Left cardiac atrium (tissue), 4 donors: ENCODE results near the gene EGLN3. TPM values are rescaled to one million over a fixed set of nuclear protein-coding genes. Genes with fewer than 3 reads are reported as not detected.
"Not testable (repeated sequence)": the region's sequence is repeated elsewhere in the genome, so short reads cannot be mapped to it uniquely, and the experiment has no call there.

Experiments
- ATAC-seq, 2 donors: fragments of 200-7000 bp; cut with Tn5 transposase; one replicate each; pipeline ENCODE4 v1.9.1; 2020; ENCODE audit warnings: mild to moderate bottlenecking in 2 of 2, moderate library complexity in 2 of 2
- DNase-seq: peaks from one replicate; pipeline ENCODE4 v3.0.0-alpha.2; 2020
- intact Hi-C, 2 donors: fragments of 100-400 bp; cut with DNase I; formaldehyde crosslinking; loops; one replicate each; pipeline versions ENCODE4 v1.14.1 to v1.15.1; 2022 to 2023
- total RNA-seq, 2 donors: library from RNA; stranded (reverse); fragmentation: NEBNext Ultra II Directional; extraction: Animal tissue kit (Norgen Biotek cat#: 25700); gene quantifications; one replicate each; pipeline ENCODE4 v1.2.1, GENCODE V29; 2021
- donor health status: DM: no; HTN: yes; CAD: no.
- donor health status: DM: no; HTN: yes; CAD: no; lungs with severe emphysema.
- donor health status: DM: yes; HTN: yes; CAD: no.
- donor health status: Dilated cardiomyopathy.

EGLN3 gene
- total RNA-seq, 2 donors from 2014 or later: 73.1 to 116 TPM

DNA sequence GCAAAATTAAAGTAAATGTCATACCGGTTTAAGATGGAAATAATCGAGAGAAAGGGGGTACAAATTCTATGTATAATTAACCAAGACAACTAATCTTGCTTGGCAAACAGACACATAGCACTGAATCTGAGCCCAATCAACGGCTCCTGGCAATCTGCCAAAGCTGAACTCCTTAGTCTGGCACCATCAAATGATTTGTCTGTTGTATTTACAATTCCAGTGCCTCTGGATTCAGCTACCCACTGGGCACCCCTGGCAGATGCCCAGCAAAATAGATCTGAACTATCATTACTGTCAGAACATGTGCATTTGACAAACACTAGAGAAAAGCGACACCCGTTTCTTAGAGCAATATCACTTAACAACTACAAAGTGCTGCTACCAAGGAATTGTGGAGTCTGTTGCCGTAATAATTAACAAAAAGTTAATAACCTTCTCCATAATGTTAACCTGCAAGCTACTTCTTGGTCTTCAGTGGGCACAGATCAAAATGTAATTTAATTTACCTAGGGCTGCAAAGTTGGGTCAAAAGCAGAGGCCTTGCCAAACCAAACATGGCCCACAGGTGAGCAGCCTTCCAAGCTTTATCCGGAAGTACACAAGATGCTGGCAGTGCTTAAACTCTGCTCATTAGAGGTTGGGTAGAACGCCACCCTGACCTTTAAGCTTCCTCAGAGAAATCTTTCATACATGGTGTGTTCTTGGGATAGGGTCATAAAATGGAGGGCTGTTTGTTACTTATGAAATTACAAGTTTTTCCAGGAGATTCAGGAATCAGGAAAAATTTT, 7.6 kb downstream of the EGLN3 start:
- DNase-seq (peak; percentile 36), ATAC-seq (no peak)
- intact Hi-C loops: no loop called here

DNA sequence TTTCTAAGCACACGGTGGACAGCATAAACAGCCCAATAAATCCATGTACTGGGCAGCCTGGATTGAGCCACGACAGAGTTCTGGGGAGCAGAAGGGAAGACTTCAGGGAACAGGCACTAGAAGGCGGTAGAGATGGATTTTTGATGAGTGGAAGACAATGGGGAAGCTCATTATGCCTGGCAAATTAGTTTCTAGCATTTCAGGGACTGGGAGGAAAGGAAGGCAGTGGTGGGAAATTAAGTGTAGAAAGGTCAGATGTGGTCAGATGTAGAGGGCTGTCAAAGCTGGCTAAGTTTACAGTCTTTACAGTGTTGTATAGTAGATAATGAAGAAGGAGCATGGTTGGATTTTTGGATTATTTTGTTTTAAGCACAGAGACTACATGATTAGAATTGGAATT, 9.2 kb downstream of the EGLN3 start:
- ATAC-seq: no peak
- intact Hi-C loops: no loop called here
- DNase-seq: no peak

DNA sequence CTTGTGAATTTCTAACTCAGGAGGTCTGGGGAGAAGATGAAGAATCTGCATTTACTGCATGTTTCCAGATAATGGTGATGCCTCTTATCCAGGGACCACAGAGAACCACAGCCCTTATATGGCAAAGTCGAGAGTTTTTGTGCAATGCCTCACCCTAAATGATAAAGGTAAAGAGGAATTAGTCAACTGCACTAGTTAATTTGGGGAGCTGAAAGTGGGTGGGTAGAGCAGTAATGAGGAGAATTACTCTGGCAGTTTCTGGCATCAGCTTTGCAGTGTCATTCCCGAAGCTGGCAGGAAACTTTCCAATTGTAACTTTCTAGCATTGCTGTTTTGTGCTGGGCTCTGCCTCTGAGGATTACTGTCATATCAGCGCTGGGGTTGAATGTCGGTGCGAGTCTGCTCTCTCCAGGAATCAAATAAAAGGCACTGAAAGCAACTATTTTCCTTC, 10.3 kb downstream of the EGLN3 start:
- ATAC-seq (no peak), DNase-seq (no peak)
- intact Hi-C loops: no loop called here

DNA sequence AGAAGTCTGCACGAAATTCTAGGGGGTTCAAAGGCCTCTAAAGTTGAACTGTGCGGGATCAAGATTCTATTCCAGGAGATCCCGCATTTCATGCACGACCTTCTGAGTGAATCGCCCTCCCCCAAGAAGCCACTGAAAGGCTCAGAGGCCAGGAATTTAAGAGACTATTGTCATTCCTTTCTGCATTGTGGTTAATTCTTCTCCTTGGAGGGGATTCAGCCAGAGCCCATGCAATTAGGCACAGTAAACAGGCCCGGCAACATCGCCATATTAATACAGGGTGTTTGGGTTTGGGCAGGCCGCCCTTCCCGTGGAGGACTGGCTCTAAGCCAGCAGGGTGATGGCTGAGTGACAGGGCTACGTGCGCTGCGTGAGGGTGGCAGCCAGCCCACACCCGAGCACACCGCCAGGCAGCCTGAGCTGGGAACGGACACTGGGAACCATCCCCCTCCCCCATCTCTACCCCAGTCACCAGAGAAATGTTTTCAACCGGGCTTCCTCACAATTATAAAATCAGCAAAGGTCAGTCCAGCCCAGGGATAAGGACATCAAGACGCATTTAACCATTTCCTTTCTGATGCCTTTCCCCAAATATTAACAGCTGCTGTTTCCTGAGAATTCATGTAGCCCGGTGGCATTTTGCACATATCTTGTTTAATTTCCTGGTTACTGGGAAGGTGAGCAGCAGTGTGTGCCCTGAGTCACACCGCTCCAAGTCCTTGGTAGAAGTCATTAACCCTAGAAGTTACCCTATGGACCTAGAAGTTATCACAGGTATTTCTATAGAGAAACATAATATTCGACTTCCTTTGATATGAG, 12.5 kb downstream of the EGLN3 start:
- ATAC-seq: peak; percentile 94 to 96

DNA sequence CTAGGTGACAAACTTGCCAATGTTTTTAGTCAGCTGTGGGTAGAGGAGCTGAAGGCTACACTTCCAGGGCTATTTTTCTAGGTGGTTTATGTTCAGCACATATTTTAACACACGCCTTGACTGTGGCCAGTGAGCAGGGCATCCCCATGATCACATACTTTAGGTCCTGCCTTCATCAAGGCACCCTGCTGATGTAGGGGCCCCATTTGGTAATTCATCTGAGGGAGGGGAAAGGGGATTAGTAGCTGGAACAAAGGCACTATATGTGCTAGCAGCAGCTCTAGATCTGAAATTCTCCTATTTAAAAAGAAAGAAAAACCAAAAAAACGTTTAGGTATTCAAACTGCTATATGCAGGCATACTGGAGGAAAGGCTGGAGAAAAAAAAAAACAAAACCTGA, 14.5 kb downstream of the EGLN3 start:
- DNase-seq (no peak), ATAC-seq (no peak)
- intact Hi-C loops: loop anchor here in 1 of 2 donors (5.0 kb wide), 1 partner anchor 126 kb away; no protein-coding TSS in a partner anchor

More for the DNA sequence above, 12.5 kb downstream of the EGLN3 start:
- peak; percentile 81 for DNase-seq
- intact Hi-C loops: loop anchor here in 1 of 2 donors (5.0 kb wide), 1 partner anchor 124 kb away; no protein-coding TSS in a partner anchor

DNA sequence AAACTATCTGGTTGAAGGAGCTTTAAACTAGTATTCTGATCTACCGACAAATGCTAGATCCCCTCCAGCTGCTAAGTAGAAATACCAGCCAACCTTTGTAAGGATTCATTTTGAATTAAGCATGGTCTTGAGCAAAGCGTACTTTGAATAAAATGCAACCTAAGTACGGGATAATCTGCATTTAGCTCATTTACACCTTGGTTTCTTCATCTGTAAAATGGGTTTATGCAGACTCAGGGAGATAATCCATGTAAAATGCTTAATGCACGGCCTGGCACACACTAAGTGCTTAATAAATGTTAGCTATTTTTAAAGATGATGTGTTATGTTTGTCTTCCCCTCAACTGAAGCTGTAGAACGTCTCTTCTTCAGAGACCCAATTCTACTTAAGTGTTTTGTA, 15.9 kb downstream of the EGLN3 start:
- intact Hi-C loops: loop anchor here in 1 of 2 donors (5.0 kb wide), 1 partner anchor 127 kb away; no protein-coding TSS in a partner anchor
- no peak for ATAC-seq
- no peak for DNase-seq

DNA sequence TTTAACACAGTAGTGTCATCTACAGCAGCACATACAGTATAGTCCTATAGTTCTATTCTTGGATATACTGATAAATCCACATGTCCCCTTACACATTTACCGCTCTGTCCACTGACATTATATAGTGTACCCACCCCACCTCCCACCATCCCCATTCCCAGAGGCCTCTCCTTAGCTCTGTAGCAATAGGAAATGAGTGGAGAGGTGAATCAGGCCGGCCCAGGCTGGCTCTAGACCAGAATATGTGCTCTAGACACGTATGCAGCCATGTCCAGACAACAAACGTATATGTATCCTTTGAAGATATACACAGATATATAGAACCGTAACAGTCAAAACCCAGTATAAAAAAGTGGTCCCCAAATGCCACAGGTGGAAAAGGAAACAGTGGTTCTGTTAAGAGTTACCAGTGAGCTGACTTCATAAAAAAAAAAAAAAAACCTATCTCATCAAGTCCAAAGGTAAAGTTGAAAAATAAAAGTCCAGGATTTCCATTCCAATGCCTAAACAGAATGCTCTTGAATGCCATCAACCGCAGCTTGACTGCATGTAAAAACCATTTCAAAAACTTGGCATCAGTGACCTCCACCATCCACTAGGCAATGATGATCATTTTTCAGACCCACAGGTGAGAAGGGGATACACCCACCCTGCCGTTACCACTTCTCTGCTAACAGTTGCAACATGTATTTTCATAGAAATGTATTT, 16.7 kb downstream of the EGLN3 start:
- ATAC-seq: no peak
- intact Hi-C loops: no loop called here
- no peak for DNase-seq

DNA sequence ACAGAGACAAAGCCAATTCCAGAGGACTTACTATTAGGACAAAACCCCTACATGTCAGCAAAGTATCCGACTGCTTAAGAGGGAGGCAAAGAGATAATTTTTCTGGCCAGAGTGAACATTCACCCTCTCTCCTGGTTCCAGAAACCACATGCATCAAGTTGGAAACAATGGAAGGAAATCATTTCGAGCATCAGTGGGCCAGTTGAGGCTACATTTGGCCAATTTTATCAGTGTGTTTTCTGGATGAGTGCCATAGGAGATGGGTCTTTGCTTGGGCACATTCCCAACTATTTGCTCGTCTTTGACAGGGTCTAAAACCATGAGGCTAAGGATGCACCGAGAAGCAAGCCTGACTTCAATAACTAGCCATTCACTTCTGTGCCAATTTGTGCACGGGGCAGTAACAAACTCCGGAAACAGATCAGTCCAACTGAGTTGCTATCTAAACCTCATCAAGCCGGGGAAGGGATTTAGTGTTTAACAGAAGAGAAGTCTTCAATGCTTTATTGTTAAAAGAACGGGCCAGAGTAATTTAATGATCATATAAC, 17.4 kb downstream of the EGLN3 start:
- DNase-seq (no peak), ATAC-seq (no peak)
- intact Hi-C loops: no loop called here

DNA sequence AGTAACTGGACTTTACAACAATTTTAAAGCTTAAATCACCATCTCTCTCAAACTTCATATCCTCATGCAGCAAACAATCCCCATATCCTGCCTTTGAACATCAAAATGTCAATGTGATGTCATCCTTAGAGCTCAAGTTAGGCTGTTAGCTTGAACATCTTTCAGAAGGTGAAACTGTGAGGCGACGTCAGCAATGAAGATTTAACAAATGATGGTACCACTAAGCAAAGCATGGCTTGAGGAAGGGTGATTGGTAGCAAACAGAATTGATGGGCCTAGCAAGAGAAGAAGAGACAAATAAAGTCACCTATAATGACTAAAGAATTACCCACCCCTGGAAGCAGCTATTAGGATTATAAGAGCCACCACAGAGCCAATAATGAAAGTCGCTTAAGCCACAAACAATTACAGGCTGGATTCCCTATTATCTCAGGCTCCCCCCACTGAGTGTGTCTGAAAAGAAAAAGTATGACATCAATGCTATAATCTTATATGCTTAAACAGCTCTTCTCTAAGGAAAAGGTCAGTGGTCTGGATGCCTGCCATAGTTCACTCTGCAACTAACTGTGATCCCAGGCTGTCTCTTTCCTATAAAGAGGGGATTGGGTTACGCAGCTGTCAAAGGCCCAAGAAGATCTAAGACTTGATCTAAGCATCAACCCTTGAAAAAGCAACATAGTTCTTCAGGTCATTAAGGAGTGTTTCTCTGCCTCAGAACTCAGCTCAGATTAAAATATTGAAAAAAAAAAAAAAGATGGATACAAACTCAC, 18.1 kb downstream of the EGLN3 start:
- DNase-seq (no peak), ATAC-seq (peak; percentile 35 to 54)
- intact Hi-C loops: no loop called here

DNA sequence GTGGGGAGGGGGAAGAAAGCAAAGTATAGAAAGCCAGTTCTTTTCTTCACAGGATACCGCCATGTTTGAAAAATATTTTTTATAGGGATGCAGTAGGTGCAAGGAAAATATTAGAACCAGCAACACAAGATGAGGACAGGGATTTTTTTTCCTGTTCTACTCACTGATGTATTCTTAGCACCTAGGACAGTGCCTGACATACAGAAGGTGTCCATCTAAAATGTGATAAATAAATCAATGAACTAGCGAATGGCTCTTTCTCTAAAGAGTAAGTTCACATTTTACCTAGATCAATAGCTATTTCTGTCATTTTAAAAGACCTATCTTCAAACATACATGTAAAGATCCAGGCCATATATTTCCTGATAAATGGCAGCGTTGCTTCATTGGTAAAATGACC, 18.8 kb downstream of the EGLN3 start:
- DNase-seq: no peak
- intact Hi-C loops: no loop called here
- ATAC-seq: no peak

DNA sequence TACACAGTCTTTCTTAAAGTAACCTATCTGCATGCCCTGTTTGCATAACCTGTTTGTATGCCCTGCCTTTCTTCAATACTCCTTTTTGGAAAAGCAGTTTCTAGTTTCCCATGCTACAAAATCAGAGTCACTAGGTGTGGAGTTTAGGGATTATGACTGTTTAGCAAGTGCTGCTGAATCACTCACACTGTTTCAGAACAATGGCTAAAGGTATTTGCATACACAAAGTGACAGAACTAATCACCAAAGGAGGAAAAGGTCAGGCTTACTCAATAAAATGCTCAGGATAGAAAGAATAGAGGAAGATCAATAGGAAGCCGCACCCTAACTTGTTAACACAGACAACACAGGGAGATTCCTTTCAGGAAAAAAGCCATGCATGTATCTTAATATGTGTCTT, 19.4 kb downstream of the EGLN3 start:
- intact Hi-C loops: no loop called here
- no peak for DNase-seq
- no peak for ATAC-seq

DNA sequence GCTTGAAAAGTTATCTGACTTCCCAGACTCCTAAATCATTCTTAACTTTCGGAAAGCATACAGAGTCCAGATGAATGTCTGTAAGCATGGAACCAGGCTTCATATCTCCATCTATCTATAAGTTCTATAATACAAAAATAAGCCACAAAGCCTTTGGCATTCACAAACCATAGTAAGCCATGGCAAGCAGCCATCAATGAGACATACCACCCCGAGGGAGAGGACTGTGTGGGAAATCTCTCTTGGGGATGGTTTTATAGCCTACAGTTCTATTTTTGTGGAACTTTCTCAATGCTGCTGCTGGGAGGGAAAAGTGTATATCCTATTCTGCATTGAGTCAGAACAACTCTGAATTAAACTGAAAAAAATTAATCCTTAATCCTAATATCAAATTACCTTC, 20.4 kb downstream of the EGLN3 start:
- ATAC-seq (no peak), DNase-seq (no peak)
- intact Hi-C loops: no loop called here

DNA sequence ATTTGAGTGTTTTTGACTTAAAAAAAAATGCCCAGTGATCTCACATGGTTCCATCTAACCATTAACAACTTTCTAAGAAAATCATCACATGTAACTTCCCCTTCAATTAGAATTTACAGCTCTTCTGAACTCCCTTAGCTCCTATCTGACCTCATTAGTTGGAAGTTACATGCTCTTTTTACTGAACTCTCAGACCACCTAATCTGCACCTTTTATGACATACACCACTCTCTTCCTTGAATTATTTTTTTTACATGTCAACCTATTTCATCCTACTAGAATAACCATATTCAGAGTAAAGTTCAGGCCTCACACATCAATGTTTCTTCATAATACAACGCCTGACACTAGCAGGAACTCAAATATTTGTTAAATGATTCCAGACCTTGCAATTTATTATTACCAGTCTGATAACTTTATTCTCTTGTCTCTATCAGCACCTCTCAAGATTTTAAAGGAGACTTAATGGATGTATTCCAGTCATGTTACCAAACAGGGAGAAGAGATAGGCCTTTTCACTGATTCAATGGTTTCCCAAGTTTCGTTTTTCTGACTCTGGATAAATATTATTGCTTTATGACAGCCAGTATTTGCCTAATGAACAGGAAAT, 21.0 kb downstream of the EGLN3 start:
- no peak for ATAC-seq
- no peak for DNase-seq
- intact Hi-C loops: no loop called here

DNA sequence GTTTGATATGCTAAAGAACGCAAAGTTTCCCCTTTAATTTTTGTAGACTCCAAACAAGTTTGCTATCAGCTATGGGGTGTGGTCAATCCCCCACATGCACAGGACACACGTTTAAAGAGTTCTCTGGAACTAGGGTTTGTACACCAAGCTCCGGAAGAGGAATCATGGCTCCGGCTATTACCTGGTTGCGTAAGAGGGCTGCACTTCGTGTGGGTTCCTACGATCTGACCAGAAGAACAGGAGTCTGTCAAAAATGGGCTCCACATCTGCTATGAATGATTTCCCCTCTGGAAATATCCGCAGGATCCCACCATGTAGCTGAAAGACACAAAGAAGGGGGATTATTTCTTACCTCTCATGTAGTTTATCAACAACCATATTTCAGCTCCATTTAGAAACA, 22.0 kb downstream of the EGLN3 start:
- no peak for DNase-seq
- peak in 1 of 2 donors; percentile 19 for ATAC-seq
- intact Hi-C loops: no loop called here

DNA sequence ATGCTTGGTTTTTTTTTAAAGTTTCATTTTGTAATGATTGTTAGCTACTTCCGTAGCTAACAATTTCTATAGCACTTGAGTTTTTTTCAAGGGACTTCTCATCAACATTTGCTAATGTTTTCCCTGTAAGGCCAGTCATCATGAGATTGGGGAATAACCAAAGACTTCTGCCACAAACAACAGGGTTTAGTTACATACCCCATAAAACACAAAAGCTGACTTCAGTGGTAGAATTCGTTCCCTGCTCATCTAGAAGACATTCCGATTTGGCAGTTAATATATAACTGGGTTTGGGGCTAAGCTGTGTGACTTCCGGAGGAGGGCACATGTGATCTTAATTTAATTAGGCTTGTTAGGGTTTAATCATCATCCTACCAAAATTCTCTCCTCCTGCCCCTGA, 22.9 kb downstream of the EGLN3 start:
- no peak for DNase-seq
- intact Hi-C loops: no loop called here
- ATAC-seq: no peak

DNA sequence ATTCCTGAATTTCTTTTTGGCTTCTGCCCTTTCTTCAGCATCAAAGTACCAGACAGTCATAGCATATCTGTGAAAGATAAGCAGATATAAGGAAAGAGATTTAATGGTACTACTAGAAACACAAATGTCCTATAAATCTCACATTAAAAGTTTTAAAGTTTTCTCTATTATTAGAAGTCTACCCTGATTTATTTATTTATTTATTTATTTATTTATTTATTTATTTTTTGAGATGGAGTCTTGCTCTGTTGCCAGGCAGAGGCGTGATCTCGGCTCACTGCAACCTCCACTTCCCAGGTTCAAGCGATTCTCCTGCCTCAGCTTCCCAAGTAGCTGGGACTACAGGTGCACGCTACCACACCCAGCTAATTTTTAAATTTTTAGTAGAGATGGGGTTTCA, 23.9 kb downstream of the EGLN3 start:
- DNase-seq, ATAC-seq, intact Hi-C loops: not testable (repeated sequence)

DNA sequence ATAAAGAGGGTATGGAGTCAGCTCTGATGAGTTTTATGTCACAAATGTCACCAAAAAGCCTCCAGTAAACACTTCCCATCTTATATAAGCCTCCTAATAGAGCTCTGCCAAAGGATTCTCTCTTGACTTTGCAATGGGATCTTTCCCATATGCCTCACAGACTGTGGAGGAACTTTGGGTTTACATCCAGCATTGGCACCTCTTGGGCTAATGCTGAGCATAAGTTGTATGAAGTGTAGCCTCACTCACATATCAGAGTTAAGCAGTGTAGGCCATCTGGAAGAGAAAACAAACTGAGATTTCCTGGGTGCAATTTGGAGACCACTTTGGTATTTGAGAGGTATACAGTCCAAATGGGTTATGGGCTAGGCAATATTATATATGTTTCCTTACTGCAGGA, 24.9 kb downstream of the EGLN3 start:
- intact Hi-C loops: no loop called here
- no peak for DNase-seq
- no peak for ATAC-seq

DNA sequence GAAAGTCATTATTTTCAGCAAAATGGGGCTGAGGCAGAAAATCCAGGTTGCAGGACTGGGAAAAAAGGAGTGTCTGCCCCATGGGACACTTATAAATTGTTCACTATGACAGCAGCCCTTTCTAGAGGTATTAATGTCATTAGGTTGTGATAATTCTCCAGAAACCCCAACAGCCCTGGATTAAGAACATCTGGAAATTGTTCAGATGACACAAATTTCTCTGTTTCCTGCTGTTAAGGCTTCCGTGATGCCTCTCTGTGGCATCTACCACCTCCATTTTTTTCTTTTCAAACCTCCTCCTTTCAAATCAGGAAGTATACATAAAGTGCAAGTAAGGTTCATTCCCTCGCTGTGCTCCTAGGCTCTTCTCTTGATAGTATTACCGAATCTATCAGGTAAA, 25.6 kb downstream of the EGLN3 start:
- ATAC-seq (no peak), DNase-seq (no peak)
- intact Hi-C loops: no loop called here
